ENCODE data around the gene DACH1.

- no peak for TF ChIP-seq POLR2A (IDR thresholded peaks at IDR 0.05)
- TF ChIP-seq, protein P1, sequence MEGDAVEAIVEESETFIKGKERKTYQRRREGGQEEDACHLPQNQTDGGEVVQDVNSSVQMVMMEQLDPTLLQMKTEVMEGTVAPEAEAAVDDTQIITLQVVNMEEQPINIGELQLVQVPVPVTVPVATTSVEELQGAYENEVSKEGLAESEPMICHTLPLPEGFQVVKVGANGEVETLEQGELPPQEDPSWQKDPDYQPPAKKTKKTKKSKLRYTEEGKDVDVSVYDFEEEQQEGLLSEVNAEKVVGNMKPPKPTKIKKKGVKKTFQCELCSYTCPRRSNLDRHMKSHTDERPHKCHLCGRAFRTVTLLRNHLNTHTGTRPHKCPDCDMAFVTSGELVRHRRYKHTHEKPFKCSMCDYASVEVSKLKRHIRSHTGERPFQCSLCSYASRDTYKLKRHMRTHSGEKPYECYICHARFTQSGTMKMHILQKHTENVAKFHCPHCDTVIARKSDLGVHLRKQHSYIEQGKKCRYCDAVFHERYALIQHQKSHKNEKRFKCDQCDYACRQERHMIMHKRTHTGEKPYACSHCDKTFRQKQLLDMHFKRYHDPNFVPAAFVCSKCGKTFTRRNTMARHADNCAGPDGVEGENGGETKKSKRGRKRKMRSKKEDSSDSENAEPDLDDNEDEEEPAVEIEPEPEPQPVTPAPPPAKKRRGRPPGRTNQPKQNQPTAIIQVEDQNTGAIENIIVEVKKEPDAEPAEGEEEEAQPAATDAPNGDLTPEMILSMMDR (IDR thresholded peaks at IDR 0.05 in 4 of 5, conservative IDR thresholded peaks at IDR 0.05 in 1 of 5): no peak
These were observed 279.8 kb downstream of the DACH1 start for GRCh38 chr13:71587193-71587592.
